HG03571 (cell line): ENCODE data around the gene SELENOS.

ENCODE experiments used
- ATAC-seq: cut with Tn5 transposase; IDR thresholded peaks from one replicate; pipeline ENCODE4 v1.9.1; 2021; ENCODE audit not compliant: unreplicated experiment

SELENOS gene

GRCh38 chr15:101251830-101252820, 25.2 kb downstream of the SELENOS start, which contains the start of gene CHSY1:
TSS of gene CHSY1 (minus strand) at chr15:101252048. CDS start at chr15:101251456, 592 bp downstream.
- peak; percentile 68 for ATAC-seq

GRCh38 chr15:101250873-101251829, 26.1 kb downstream of the SELENOS start:
- ATAC-seq: peak; percentile 23

GRCh38 chr15:101250341-101250831, 26.9 kb downstream of the SELENOS start:
- no peak for ATAC-seq

GRCh38 chr15:101248274-101248673, 29.0 kb downstream of the SELENOS start:
- ATAC-seq: no peak

GRCh38 chr15:101246824-101247745, 30.2 kb downstream of the SELENOS start:
- no peak for ATAC-seq

- no peak for ATAC-seq
Observed at GRCh38 chr15:101246391-101246790, 30.9 kb downstream of the SELENOS start.

- no peak for ATAC-seq
Observed at GRCh38 chr15:101244889-101245668, 32.2 kb downstream of the SELENOS start.

GRCh38 chr15:101244036-101244781, 33.1 kb downstream of the SELENOS start:
- ATAC-seq: no peak

GRCh38 chr15:101243420-101243819, 33.9 kb downstream of the SELENOS start:
- no peak for ATAC-seq

GRCh38 chr15:101242999-101243336, 34.3 kb downstream of the SELENOS start:
- ATAC-seq: no peak

GRCh38 chr15:101242160-101242998, 34.9 kb downstream of the SELENOS start:
- ATAC-seq: peak; percentile 72

- ATAC-seq: no peak
Observed at GRCh38 chr15:101240358-101240757, 36.9 kb downstream of the SELENOS start.

GRCh38 chr15:101239724-101240136, 37.6 kb downstream of the SELENOS start:
- no peak for ATAC-seq

GRCh38 chr15:101237251-101237650, 40.0 kb downstream of the SELENOS start:
- ATAC-seq: no peak

GRCh38 chr15:101233651-101234280, 43.5 kb downstream of the SELENOS start:
- ATAC-seq: no peak

GRCh38 chr15:101232677-101233076, 44.6 kb downstream of the SELENOS start:
- no peak for ATAC-seq

GRCh38 chr15:101228313-101228712, 49.0 kb downstream of the SELENOS start:
- no peak for ATAC-seq
